GM12892 (cell line): ENCODE measurements around the gene CHRNG.

Experiments
- POLR2A ChIP-seq: IDR thresholded peaks from 2 replicates; pipeline ENCODE4 v1.6.1; 2011; ENCODE audit warnings: low read depth, low read length, control low read depth
- POLR2AphosphoS5 ChIP-seq: IDR thresholded peaks from 2 replicates; pipeline ENCODE4 v1.6.1; 2011; ENCODE audit warnings: low read depth, low read length, control low read depth

GRCh38 chr2:232537499-232537898 lies 2.0 kb upstream of the CHRNG start:
- TF ChIP-seq POLR2A (no peak), POLR2AphosphoS5 (no peak)
